HFF-Myc (cell line): ENCODE data around the gene PGLYRP2.

Source experiments
- DNase-seq: peaks from one replicate; pipeline ENCODE4 v3.0.0-alpha.2; 2011; ENCODE audit warnings: low read depth; ENCODE audit errors: extremely low read depth
- H3K4me3 ChIP-seq: replicated peaks from 2 replicates; pipeline ENCODE4 v1.5.1; 2011; ENCODE audit warnings: low read depth, mild to moderate bottlenecking, control low read depth, low read length
- CTCF ChIP-seq: IDR thresholded peaks from 2 replicates; pipeline ENCODE4 v1.5.1; 2012; ENCODE audit warnings: mild to moderate bottlenecking, low read depth, low read length, control low read depth; ENCODE audit errors: missing control alignments

Gene PGLYRP2

GRCh38 chr19:15455996-15456395 lies 23.3 kb downstream of the PGLYRP2 start:
- TF ChIP-seq CTCF = no peak

GRCh38 chr19:15453906-15454860 lies 25.1 kb downstream of the PGLYRP2 start:
- no peak for DNase-seq
- peak; percentile 19 for TF ChIP-seq CTCF
- H3K4me3 ChIP-seq = no peak overlapping the region

More at GRCh38 chr19:15455996-15456395, 23.3 kb downstream of the PGLYRP2 start:
- DNase-seq = no peak
- H3K4me3 ChIP-seq = no peak overlapping the region

GRCh38 chr19:15453091-15453578 lies 26.2 kb downstream of the PGLYRP2 start:
- peak overlapping the region; percentile 19; the same call in 1 of the 2 replicates for H3K4me3 ChIP-seq
- no peak for TF ChIP-seq CTCF
- no peak for DNase-seq

GRCh38 chr19:15452111-15453047 lies 26.9 kb downstream of the PGLYRP2 start:
- no peak for TF ChIP-seq CTCF
- DNase-seq = no peak
- peak overlapping the region; percentile 19; the same call in 1 of the 2 replicates for H3K4me3 ChIP-seq

- TF ChIP-seq CTCF = no peak
- no peak for DNase-seq
- no peak overlapping the region for H3K4me3 ChIP-seq
Measured at GRCh38 chr19:15450528-15450890, 28.8 kb downstream of the PGLYRP2 start.
